ENCODE measurements around the gene TXNRD1.
A peak's percentile ranks its signal among the peaks of the same experiment; 100 is the strongest.

GRCh38 chr12:104358353-104359003, 142.9 kb downstream of the TXNRD1 start:
- TF ChIP-seq POLR2A (IDR thresholded peaks at IDR 0.05) (no peak), CTCF (IDR thresholded peaks at IDR 0.05) (peak; percentile 84 to 91 (median 88))

All from right lobe of liver (tissue), 4 donors.